HepG2 (cell line): Measurements from ENCODE around the gene SEPTIN5. TPM values are rescaled to one million over a fixed set of nuclear protein-coding genes. Genes with fewer than 3 reads are reported as not detected.

ENCODE experiments used
- ATAC-seq: fragments of 200-7000 bp; cut with Tn5 transposase; 3 replicates; pipeline ENCODE4 v1.9.1; 2020; ENCODE audit warnings: mild to moderate bottlenecking, moderate library complexity
- BruUV-seq: library from RNA; stranded (reverse); fragments of 400-500 nt; replicated peaks from 2 replicates; lab custom pipeline; 2021; lab: Mats Ljungman, UMichigan
- CTCF ChIA-PET: fragments of 300-600 bp; formaldehyde crosslinking; extraction: SDS; loops from one replicate; lab custom pipeline; 2021; ENCODE audit warnings: low total read pairs, inconsistent platforms, low intra/inter-chr PET ratio; lab: Yijun Ruan, JAX
- POLR2A ChIA-PET: fragments of 350-600 bp; sonication (Branson Sonifier 250); formaldehyde crosslinking; loops from one replicate; lab custom pipeline; 2020; ENCODE audit warnings: antibody characterized with exemption, inconsistent platforms; lab: Yijun Ruan, JAX
- DNase-seq: peaks from one replicate; pipeline ENCODE4 v3.0.0-alpha.2; 2015; ENCODE audit warnings: low spot score
- FAIRE-seq: peaks from 3 replicates; lab custom pipeline; 2011; peaks lifted over from hg19 to GRCh38; lab: Jason Lieb, UNC
- H2AFZ ChIP-seq: one replicate; pipeline ENCODE4 v1.6.1; 2011; ENCODE audit warnings: low read length, inconsistent platforms
- H3K27ac ChIP-seq: fragments of 300-600 bp; 3 replicates; pipeline ENCODE4 v1.8.0; 2011; ENCODE audit warnings: mixed run types, mild to moderate bottlenecking, mixed read lengths, low read length, inconsistent platforms; ENCODE audit not compliant: insufficient read depth; ENCODE audit errors: extremely low read length
- H3K27me3 ChIP-seq, 2 experiments: fragments of 200-600 bp in 1 of 2; 2 replicates in 1 of 2; 3 replicates in 1 of 2; pipeline versions ENCODE4 v1.6.0 to v1.8.0; 2011; ENCODE audit warnings: low read length in 2 of 2, mild to moderate bottlenecking in 2 of 2, moderate library complexity in 2 of 2, inconsistent platforms in 1 of 2; ENCODE audit not compliant: insufficient read depth in 2 of 2, control insufficient read depth in 1 of 2
- H3K36me3 ChIP-seq, 2 experiments: fragments of 200-600 bp in 1 of 2; replicated peaks in 1 of 2; 2 replicates in 1 of 2; 3 replicates in 1 of 2; pipeline versions ENCODE4 v1.5.1 to v1.8.0; 2011; ENCODE audit warnings: low read length in 2 of 2, inconsistent platforms in 1 of 2; ENCODE audit not compliant: insufficient read depth in 2 of 2, control insufficient read depth in 1 of 2
- H3K4me1 ChIP-seq: 2 replicates; pipeline ENCODE4 v1.5.1; 2012; ENCODE audit warnings: low read length, inconsistent platforms; ENCODE audit not compliant: insufficient read depth
- H3K4me2 ChIP-seq: 2 replicates; pipeline ENCODE4 v1.6.0; 2011; ENCODE audit warnings: low read depth, low read length, inconsistent platforms
- H3K4me3 ChIP-seq, 3 experiments: fragments of 200-600 bp in 1 of 3; sonication (generic), shearing (Covaris generic) in 1 of 3; replicated peaks in 1 of 3; 2 replicates each; pipeline ENCODE4 v1.5.1; 2011 to 2016; ENCODE audit warnings: low read length in 3 of 3, inconsistent platforms in 2 of 3, low read depth in 2 of 3, mild to moderate bottlenecking in 2 of 3, control low read depth in 1 of 3, mixed read lengths in 1 of 3; ENCODE audit not compliant: insufficient read depth in 1 of 3
- H3K79me2 ChIP-seq: one replicate; pipeline ENCODE4 v1.6.1; 2011; ENCODE audit warnings: low read length, inconsistent platforms; ENCODE audit not compliant: insufficient read depth
- H3K9ac ChIP-seq: 2 replicates; pipeline ENCODE4 v1.6.0; 2011; ENCODE audit warnings: mild to moderate bottlenecking, low read depth, low read length, inconsistent platforms; ENCODE audit not compliant: insufficient read depth
- H3K9me3 ChIP-seq: 2 replicates; pipeline ENCODE4 v1.5.1; 2012; ENCODE audit warnings: mild to moderate bottlenecking, low read length
- H4K20me1 ChIP-seq: 2 replicates; pipeline ENCODE4 v1.6.0; 2011; ENCODE audit warnings: inconsistent platforms, mild to moderate bottlenecking, low read length, moderate library complexity; ENCODE audit not compliant: insufficient read depth
- CHCHD3 ChIP-seq: sonication (generic); formaldehyde crosslinking; IDR thresholded peaks from 2 replicates; pipeline ENCODE4 v1.8.0; 2022; ENCODE audit warnings: mild to moderate bottlenecking, missing genetic modification reagents, moderate library complexity
- EZH2 ChIP-seq: conservative IDR thresholded peaks from 2 replicates; pipeline ENCODE4 v1.6.1; 2012; ENCODE audit warnings: mild to moderate bottlenecking, low read depth, low read length, moderate library complexity
- HOXA7 ChIP-seq: sonication (generic); formaldehyde crosslinking; IDR thresholded peaks from 2 replicates; pipeline ENCODE4 v1.8.1; 2022; ENCODE audit warnings: mild to moderate bottlenecking, missing genetic modification reagents, moderate library complexity
- HOXA9 ChIP-seq: sonication (generic); formaldehyde crosslinking; IDR thresholded peaks from 2 replicates; pipeline ENCODE4 v1.8.1; 2022; ENCODE audit warnings: missing genetic modification reagents, mild to moderate bottlenecking, moderate library complexity, borderline replicate concordance
- SPEN ChIP-seq: sonication (generic); formaldehyde crosslinking; IDR thresholded peaks from 2 replicates; pipeline ENCODE4 v1.5.1; 2020; ENCODE audit warnings: low read depth, mild to moderate bottlenecking, missing genetic modification reagents
- ZBTB7B ChIP-seq: sonication (generic); formaldehyde crosslinking; IDR thresholded peaks from 2 replicates; pipeline ENCODE4 v1.4.0; 2020; ENCODE audit warnings: missing genetic modification reagents
- ZMAT3 ChIP-seq: sonication (generic); formaldehyde crosslinking; conservative IDR thresholded peaks from 2 replicates; pipeline ENCODE4 v1.7.0; 2021; ENCODE audit warnings: missing genetic modification reagents
- ZNF160 ChIP-seq: sonication (generic); formaldehyde crosslinking; IDR thresholded peaks from 2 replicates; pipeline ENCODE4 v1.8.0; 2022; ENCODE audit warnings: mild to moderate bottlenecking, inconsistent platforms, missing genetic modification reagents
- ZNF317 ChIP-seq: sonication (generic); formaldehyde crosslinking; IDR thresholded peaks from 2 replicates; pipeline ENCODE4 v1.5.0; 2020; ENCODE audit warnings: mild to moderate bottlenecking, missing genetic modification reagents
- ZNF318 ChIP-seq: sonication (generic); formaldehyde crosslinking; IDR thresholded peaks from 2 replicates; pipeline ENCODE4 v1.4.0; 2020; ENCODE audit warnings: mild to moderate bottlenecking, missing genetic modification reagents
- ZNF34 ChIP-seq: sonication (generic); formaldehyde crosslinking; IDR thresholded peaks from 2 replicates; pipeline ENCODE4 v1.4.0; 2020; ENCODE audit warnings: mild to moderate bottlenecking, missing genetic modification reagents, borderline replicate concordance
- ZNF703 ChIP-seq: sonication (generic); formaldehyde crosslinking; IDR thresholded peaks from 2 replicates; pipeline ENCODE4 v1.5.1; 2020; ENCODE audit warnings: missing genetic modification reagents, mild to moderate bottlenecking, moderate library complexity, borderline replicate concordance
- ZNF768 ChIP-seq: sonication (generic); formaldehyde crosslinking; IDR thresholded peaks from 2 replicates; pipeline ENCODE4 v1.4.0; 2020; ENCODE audit warnings: missing genetic modification reagents
- ZNF800 ChIP-seq: sonication (generic); formaldehyde crosslinking; IDR thresholded peaks from 2 replicates; pipeline ENCODE4 v1.4.0; 2020; ENCODE audit warnings: missing genetic modification reagents
- ZSCAN31 ChIP-seq: sonication (generic); formaldehyde crosslinking; IDR thresholded peaks from 2 replicates; pipeline ENCODE4 v1.5.0; 2020; ENCODE audit warnings: low read depth, mild to moderate bottlenecking, missing genetic modification reagents
- WGBS: methylation state at CpG from one replicate; pipeline ENCODE4 v1.1.6; 2017; ENCODE audit warnings: low lambda C conversion rate; 5-methylcytosine and 5-hydroxymethylcytosine counted together
- in situ Hi-C: cut with HindIII; loops from 2 replicates; pipeline ENCODE4 v1.10.0; 2017; ENCODE audit warnings: low pct_unique_long_range_greater_than_20kb; ENCODE audit not compliant: extremely low pct_ligation_motif_present
- intact Hi-C: fragments of 100-400 bp; cut with micrococcal nuclease; formaldehyde crosslinking; loops from one replicate; pipeline ENCODE4 v1.10.0; 2022; ENCODE audit not compliant: unreplicated experiment
- polyA plus RNA-seq, 8 experiments: library from polyadenylated mRNA; depleted of rRNA in 3 of 8; stranded (reverse) in 7 of 8; unstranded in 1 of 8; fragments of >200 nt; fragmentation: Illumina TruSeq in 4 of 8; extraction: Trizol in 4 of 8; gene quantifications; 2 replicates each; pipeline versions ENCODE4 v1.2.1 to v1.2.3, GENCODE V29; 2011 to 2016; ENCODE audit warnings: low read depth in 4 of 8, missing spikeins in 1 of 8, mixed read lengths in 1 of 8; ENCODE audit not compliant: insufficient read depth in 1 of 8
- total RNA-seq, 5 experiments: library from RNA; depleted of rRNA; stranded (reverse); fragments of >200 nt; fragmentation: Illumina TruSeq; extraction: Trizol; gene quantifications; 2 replicates each; pipeline ENCODE4 v1.2.3, GENCODE V29; 2016; ENCODE audit warnings: low read depth in 1 of 5

Gene SEPTIN5
- total and polyA plus RNA-seq, 2 of the 13 experiments (the other 11 are each of a cell fraction or from before 2014, with no cell fraction given), result 0.33 TPM; not detected in 1

DNA sequence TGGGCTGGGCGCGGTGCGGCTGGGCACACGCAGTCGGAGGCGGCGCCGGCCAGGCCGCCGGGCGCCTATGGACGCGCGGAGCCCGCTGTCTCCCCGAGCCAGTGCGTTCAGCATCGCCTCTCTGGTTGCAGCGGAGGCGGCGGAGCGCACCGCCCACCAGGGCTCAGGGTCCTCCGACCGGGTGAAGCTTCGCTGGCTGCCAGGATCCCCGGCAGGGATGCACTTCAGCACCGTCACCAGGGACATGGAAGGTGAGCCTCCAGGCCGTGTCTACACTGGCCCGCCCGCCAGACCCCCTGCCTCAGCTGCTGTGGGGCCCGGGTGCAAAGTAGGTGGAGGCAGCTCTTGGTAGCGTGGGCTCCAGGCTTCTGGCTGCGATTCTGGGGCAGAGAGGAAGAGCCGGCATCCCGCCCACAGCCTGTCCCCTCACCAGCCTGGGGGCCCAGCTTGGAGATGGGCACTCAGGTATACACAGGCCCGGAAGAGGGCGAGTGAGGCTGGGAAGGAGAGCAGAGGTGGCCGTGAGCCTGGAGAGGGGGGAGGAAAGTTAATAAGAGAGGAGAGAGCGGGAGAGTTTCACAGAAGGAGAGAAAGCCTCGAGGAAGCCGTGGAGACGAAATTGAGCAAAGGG lies 45.2 kb downstream of the SEPTIN5 start:
- in situ Hi-C loops (loop anchor here (10.0 kb wide), 1 partner anchor 155 kb away; no protein-coding TSS in a partner anchor), intact Hi-C loops (no loop called here)
- Histone ChIP-seq H3K79me2 (no peaks in the 10 kb centered on the region), H3K4me3 (no peak overlapping the region), H3K36me3 (no peaks in the 10 kb centered on the region), H2AFZ (no peak overlapping the region), H3K9me3 (no peaks in the 10 kb centered on the region), H3K4me1 (peaks cover 34% of the 10 kb centered on the region), H3K9ac (no peak overlapping the region), H3K27ac (no peak overlapping the region), H3K4me2 (no peak overlapping the region), H4K20me1 (no peaks in the 10 kb centered on the region; the same call in 1 of the 2 replicates), H3K27me3 (peaks cover 11 to 89% of the 10 kb centered on the region in 2 experiments)
- no TSS peak for BruUV-seq
- WGBS, result 46% methylated on average over 12 of the region's 43 CpGs
- no peak for TF ChIP-seq HOXA9
- TF ChIP-seq CHCHD3 (CRISPR knock-in tag), result no peak
- TF ChIP-seq HOXA7 (CRISPR knock-in tag), result no peak
- TF ChIP-seq ZNF800 (CRISPR knock-in tag), result peak; percentile 74
- TF ChIP-seq ZSCAN31 (CRISPR knock-in tag), result no peak
- no peak for TF ChIP-seq ZNF317
- TF ChIP-seq ZNF318 (CRISPR knock-in tag), result no peak
- TF ChIP-seq SPEN, result no peak
- TF ChIP-seq ZNF34, result no peak
- no peak for TF ChIP-seq ZMAT3 (CRISPR knock-in tag)
- peak; percentile 10; the same call in 1 of the 2 replicates for TF ChIP-seq ZNF768 (CRISPR knock-in tag)
- TF ChIP-seq EZH2, result 0 out of 2 replicates have a peak, but pooled peaks have one; percentile 70
- TF ChIP-seq ZNF703 (CRISPR knock-in tag), result no peak
- no peak for TF ChIP-seq ZBTB7B (CRISPR knock-in tag)
- no peak for TF ChIP-seq ZNF160 (CRISPR knock-in tag)
- ATAC-seq (no peak), DNase-seq (no peak), FAIRE-seq (no peak)
- CTCF ChIA-PET, result no interaction called here
- POLR2A ChIA-PET, result no interaction called here
